ENCODE data around the gene RUNX3. TPM values are rescaled to one million over a fixed set of nuclear protein-coding genes. Genes with fewer than 3 reads are reported as not detected.

RUNX3 gene
- total and polyA plus RNA-seq, 2 of the 8 experiments (the other 6 are each of a cell fraction or from before 2014, with no cell fraction given): 0.62 to 0.82 TPM

GRCh38 chr1:24928689-24929397 is 1.2 kb downstream of the RUNX3 start:
- Histone ChIP-seq H4K20me1 (replicated peaks in 1 of 2; ENCODE audit: control insufficient read depth in 1 of 2, insufficient read depth in 2 of 2, low read length in 2 of 2) (peaks cover 0 to 8% of the 10 kb centered on the region in 2 experiments), H4K5ac (ENCODE audit: insufficient read length, low read depth, low read length) (no peak overlapping the region), H3K14ac (ENCODE audit: insufficient read length) (no peak overlapping the region), H2BK20ac (ENCODE audit: low read length) (no peak overlapping the region), H3K4ac (replicated peaks; ENCODE audit: insufficient read length, low read depth, low read length) (no peak overlapping the region), H2BK12ac (ENCODE audit: low read depth, low read length) (peak overlapping the region; percentile 39; the same call in 1 of the 2 replicates), H2AK5ac (ENCODE audit: low read depth, low read length) (no peak overlapping the region), H2BK5ac (ENCODE audit: low read depth, low read length) (no peak overlapping the region), H3K23ac (ENCODE audit: insufficient read length) (no peak overlapping the region), H3K4me1 (replicated peaks in 1 of 4; ENCODE audit: control insufficient read depth in 3 of 4, insufficient read depth in 4 of 4, low read length in 3 of 4) (peaks cover 6 to 56% (median 41%) of the 10 kb centered on the region in 4 experiments), H3K9ac (replicated peaks in 1 of 4; ENCODE audit: extremely low read depth in 1 of 4, low read depth in 3 of 4, low read length in 3 of 4) (no peak overlapping the region), H3K18ac (ENCODE audit: extremely low read depth, low read length) (0 out of 2 replicates have a peak overlapping the region, but pooled peaks have one; percentile 48), H3K56ac (replicated peaks; ENCODE audit: insufficient read length, low read depth, low read length) (no peak overlapping the region), H2BK120ac (replicated peaks; ENCODE audit: low read depth, low read length) (no peak overlapping the region), H3K79me1 (ENCODE audit: low read depth, low read length) (no peaks in the 10 kb centered on the region), H3K27ac (ENCODE audit: low read depth, low read length) (no peak overlapping the region), H4K91ac (replicated peaks; ENCODE audit: insufficient read length, low read length) (no peak overlapping the region), H2BK15ac (ENCODE audit: low read length) (no peak overlapping the region), H4K8ac (ENCODE audit: extremely low read depth, insufficient read depth, low read length) (peak overlapping the region; percentile 28), H3K23me2 (ENCODE audit: low read depth, low read length) (peaks cover 24% of the 10 kb centered on the region; the same call in 1 of the 2 replicates), H3K36me3 (ENCODE audit: control insufficient read depth in 2 of 4, insufficient read depth in 4 of 4, low read length in 3 of 4) (no peaks in the 10 kb centered on the region), H3K9me3 (ENCODE audit: insufficient read depth in 2 of 2, low read depth in 1 of 2, low read length in 1 of 2) (no peaks in the 10 kb centered on the region), H3K79me2 (ENCODE audit: control insufficient read depth in 1 of 2, insufficient read depth in 2 of 2, low read length in 2 of 2) (no peaks in the 10 kb centered on the region), H3K4me2 (ENCODE audit: insufficient read depth in 1 of 2, low read depth in 2 of 2, low read length in 2 of 2) (peak overlapping the region; percentile 74 to 91), H3K4me3 (ENCODE audit: extremely low read depth in 1 of 4, insufficient read depth in 2 of 4, low read depth in 3 of 4, low read length in 4 of 4) (peak overlapping the region; percentile 27 to 58 (median 40); a peak in 7 of 8 replicates), H2AFZ (ENCODE audit: low read length) (no peak overlapping the region), H3K27me3 (replicated peaks in 1 of 4; ENCODE audit: control insufficient read depth in 3 of 4, extremely low read depth in 1 of 4, insufficient read depth in 3 of 4, low read length in 3 of 4) (peaks cover 71 to 93% (median 87%) of the 10 kb centered on the region in 4 experiments)
- FAIRE-seq: no peak
- ChIA-PET POLR2A (ENCODE audit: partially characterized antibody) (interaction anchor here (0.9 to 1.0 kb wide), 2 partner anchors 79 to 189 kb away, joined by 3 read pairs; no protein-coding TSS in a partner anchor), CTCF (ENCODE audit: partially characterized antibody) (interaction anchor here (1.6 to 3.7 kb wide), 4 partner anchors 12 to 276 kb away, joined by 4 to 19 read pairs (median 5); no protein-coding TSS in a partner anchor)
- 3% methylated on average over 43 of the region's 48 CpGs; no CpG with 5 or more reads in 1 of the 2 experiments for WGBS, 2 experiments (ENCODE audit: extremely low coverage in 1 of 2, insufficient coverage in 1 of 2, insufficient read length in 1 of 2, insufficient replicate concordance in 2 of 2, low coverage in 1 of 2, low lambda C conversion rate in 2 of 2, missing lambda C conversion rate in 1 of 2)
- peak in 1 of 2 experiments; percentile 57 for DNase-seq (ENCODE audit: low read depth in 1 of 2, low spot score in 2 of 2)
- TF ChIP-seq SP4 (IDR thresholded peaks at IDR 0.05; ENCODE audit: low read length) (no peak), KDM5A (IDR thresholded peaks at IDR 0.05; ENCODE audit: low read length) (no peak), BRCA1 (IDR thresholded peaks at IDR 0.05; ENCODE audit: low read depth, low read length) (no peak), JUND (IDR thresholded peaks at IDR 0.05; ENCODE audit: low read length) (no peak), PHF8 (conservative IDR thresholded peaks at IDR 0.05; ENCODE audit: low read depth, low read length) (no peak), SIRT6 (IDR thresholded peaks at IDR 0.05; ENCODE audit: low read length) (no peak), TAF1 (IDR thresholded peaks at IDR 0.05; ENCODE audit: low read depth, low read length) (no peak), CHD2 (IDR thresholded peaks at IDR 0.05; ENCODE audit: low read length) (no peak), ASH2L (IDR thresholded peaks at IDR 0.05; ENCODE audit: low read length) (peak; percentile 53), POLR2AphosphoS5 (IDR thresholded peaks at IDR 0.05; ENCODE audit: low read depth, low read length) (no peak), CBX8 (IDR thresholded peaks at IDR 0.05; ENCODE audit: borderline replicate concordance, low read depth, low read length) (no peak), TEAD4 (IDR thresholded peaks at IDR 0.05; ENCODE audit: low read depth, low read length) (no peak)
- TF ChIP-seq, protein P1, sequence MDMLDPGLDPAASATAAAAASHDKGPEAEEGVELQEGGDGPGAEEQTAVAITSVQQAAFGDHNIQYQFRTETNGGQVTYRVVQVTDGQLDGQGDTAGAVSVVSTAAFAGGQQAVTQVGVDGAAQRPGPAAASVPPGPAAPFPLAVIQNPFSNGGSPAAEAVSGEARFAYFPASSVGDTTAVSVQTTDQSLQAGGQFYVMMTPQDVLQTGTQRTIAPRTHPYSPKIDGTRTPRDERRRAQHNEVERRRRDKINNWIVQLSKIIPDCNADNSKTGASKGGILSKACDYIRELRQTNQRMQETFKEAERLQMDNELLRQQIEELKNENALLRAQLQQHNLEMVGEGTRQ (IDR thresholded peaks at IDR 0.05; ENCODE audit: low read length): no peak

Measured in H1 (cell line).